Astrocyte (in vitro differentiated cells and primary cell): ENCODE data around the gene SCN8A.

ENCODE experiments used
- EZH2 ChIP-seq: IDR thresholded peaks from 2 replicates; pipeline ENCODE4 v1.6.1; 2012; ENCODE audit warnings: mild to moderate bottlenecking, low read length, inconsistent platforms; ENCODE audit not compliant: insufficient read depth
- TF ChIP-seq, protein P1 (sequence below): IDR thresholded peaks from 2 replicates; pipeline ENCODE4 v1.5.1; 2011; ENCODE audit warnings: low read depth, mild to moderate bottlenecking, inconsistent platforms, low read length, moderate library complexity; ENCODE audit not compliant: insufficient read depth

DNA sequence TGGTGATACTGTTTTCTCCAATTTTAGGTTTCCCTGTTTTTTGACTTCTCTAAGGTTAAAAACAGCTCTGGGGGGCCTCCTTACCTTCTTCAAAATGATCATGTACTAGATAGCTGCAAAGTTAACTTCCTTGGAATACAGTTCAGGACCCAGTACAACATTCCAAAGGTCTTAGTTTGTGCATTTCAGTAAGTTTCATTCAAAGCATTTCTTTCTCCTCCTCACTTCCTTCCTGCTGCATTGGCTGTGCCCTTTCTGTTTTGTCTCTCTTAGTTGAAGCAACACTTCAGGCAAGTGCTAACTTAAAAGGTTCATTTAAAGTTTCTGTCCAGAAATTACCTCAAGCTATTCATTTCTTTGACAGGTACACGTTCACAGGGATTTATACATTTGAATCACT lies 95.7 kb downstream of the SCN8A start:
- TF ChIP-seq, protein P1, sequence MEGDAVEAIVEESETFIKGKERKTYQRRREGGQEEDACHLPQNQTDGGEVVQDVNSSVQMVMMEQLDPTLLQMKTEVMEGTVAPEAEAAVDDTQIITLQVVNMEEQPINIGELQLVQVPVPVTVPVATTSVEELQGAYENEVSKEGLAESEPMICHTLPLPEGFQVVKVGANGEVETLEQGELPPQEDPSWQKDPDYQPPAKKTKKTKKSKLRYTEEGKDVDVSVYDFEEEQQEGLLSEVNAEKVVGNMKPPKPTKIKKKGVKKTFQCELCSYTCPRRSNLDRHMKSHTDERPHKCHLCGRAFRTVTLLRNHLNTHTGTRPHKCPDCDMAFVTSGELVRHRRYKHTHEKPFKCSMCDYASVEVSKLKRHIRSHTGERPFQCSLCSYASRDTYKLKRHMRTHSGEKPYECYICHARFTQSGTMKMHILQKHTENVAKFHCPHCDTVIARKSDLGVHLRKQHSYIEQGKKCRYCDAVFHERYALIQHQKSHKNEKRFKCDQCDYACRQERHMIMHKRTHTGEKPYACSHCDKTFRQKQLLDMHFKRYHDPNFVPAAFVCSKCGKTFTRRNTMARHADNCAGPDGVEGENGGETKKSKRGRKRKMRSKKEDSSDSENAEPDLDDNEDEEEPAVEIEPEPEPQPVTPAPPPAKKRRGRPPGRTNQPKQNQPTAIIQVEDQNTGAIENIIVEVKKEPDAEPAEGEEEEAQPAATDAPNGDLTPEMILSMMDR, result no peak
- TF ChIP-seq EZH2, result no peak
